Aorta (tissue), 5 donors: ENCODE results near the gene PTGER1. TPM values are rescaled to one million over a fixed set of nuclear protein-coding genes. Genes with fewer than 3 reads are reported as not detected.
A peak's percentile ranks its signal among the peaks of the same experiment; 100 is the strongest.
"Not testable (repeated sequence)": the region's sequence is repeated elsewhere in the genome, so short reads cannot be mapped to it uniquely, and the experiment has no call there.

Experiments used
- ATAC-seq: fragments of 200-7000 bp; cut with Tn5 transposase; one replicate; pipeline ENCODE4 v1.9.1; 2022; ENCODE audit warnings: moderate library complexity; ENCODE audit not compliant: low FRiP score
- DNase-seq, 2 donors: peaks; one replicate each; pipeline ENCODE4 v3.0.0-alpha.2; 2020
- H3K27ac ChIP-seq, 2 donors: one replicate each; pipeline ENCODE4 v1.5.1; 2013; ENCODE audit warnings: low read length in 2 of 2, mild to moderate bottlenecking in 2 of 2, moderate library complexity in 2 of 2, control low read depth in 1 of 2, inconsistent platforms in 1 of 2, low read depth in 1 of 2
- H3K27me3 ChIP-seq, 2 donors: one replicate each; pipeline ENCODE4 v1.6.1; 2013; ENCODE audit warnings: control low read depth in 1 of 2, low read length in 1 of 2, mild to moderate bottlenecking in 1 of 2, moderate library complexity in 1 of 2; ENCODE audit not compliant: insufficient read depth in 2 of 2, control insufficient read depth in 1 of 2
- H3K36me3 ChIP-seq, 2 donors: one replicate each; pipeline ENCODE4 v1.6.1; 2013; ENCODE audit warnings: control low read depth in 1 of 2, low read length in 1 of 2, mild to moderate bottlenecking in 1 of 2; ENCODE audit not compliant: insufficient read depth in 2 of 2, control insufficient read depth in 1 of 2
- H3K4me1 ChIP-seq, 2 donors: one replicate each; pipeline ENCODE4 v1.6.1; 2013; ENCODE audit warnings: low read length in 2 of 2, control low read depth in 1 of 2, mild to moderate bottlenecking in 1 of 2, moderate library complexity in 1 of 2; ENCODE audit not compliant: insufficient read depth in 2 of 2, control insufficient read depth in 1 of 2
- H3K4me3 ChIP-seq, 2 donors: one replicate each; pipeline ENCODE4 v1.5.1; 2013; ENCODE audit warnings: low read length in 2 of 2, control low read depth in 1 of 2, mild to moderate bottlenecking in 1 of 2
- H3K9me3 ChIP-seq: one replicate; pipeline ENCODE4 v1.6.1; 2013; ENCODE audit warnings: mild to moderate bottlenecking, low read length; ENCODE audit not compliant: control insufficient read depth
- WGBS, 2 donors: extraction: QIAGEN DNeasy Blood & Tissue Kit; methylation state at CpG; one replicate each; pipeline ENCODE4 v1.1.7; 2013; 5-methylcytosine and 5-hydroxymethylcytosine counted together
- intact Hi-C, 2 donors: fragments of 100-400 bp; cut with DNase I; formaldehyde crosslinking; loops; one replicate each; pipeline versions ENCODE4 v1.14.2 to v1.15.0; 2022
- polyA plus RNA-seq, 2 donors: library from polyadenylated mRNA; stranded (reverse); fragments of 200-250 nt; gene quantifications; one replicate each; pipeline ENCODE4 v1.2.3, GENCODE V29; 2013
- total RNA-seq, 2 donors: library from RNA; stranded (reverse); fragmentation: NEBNext Ultra II Directional; extraction: Animal tissue kit (Norgen Biotek cat#: 25700); gene quantifications; one replicate each; pipeline ENCODE4 v1.2.1, GENCODE V29; 2021
- donor health status: healthy with polysubstance abuse.
- donor health status: Bipolar disorder and iron deficiency.
- donor health status: DM: no; HTN: no; CAD: no.
- donor health status: DM: no; HTN: no; CAD: no.
- donor health status: DM: yes; HTN: yes; CAD: no.

PTGER1 gene
- total and polyA plus RNA-seq, 4 donors, result 2.3 to 4.4 TPM; not detected in 2

DNA sequence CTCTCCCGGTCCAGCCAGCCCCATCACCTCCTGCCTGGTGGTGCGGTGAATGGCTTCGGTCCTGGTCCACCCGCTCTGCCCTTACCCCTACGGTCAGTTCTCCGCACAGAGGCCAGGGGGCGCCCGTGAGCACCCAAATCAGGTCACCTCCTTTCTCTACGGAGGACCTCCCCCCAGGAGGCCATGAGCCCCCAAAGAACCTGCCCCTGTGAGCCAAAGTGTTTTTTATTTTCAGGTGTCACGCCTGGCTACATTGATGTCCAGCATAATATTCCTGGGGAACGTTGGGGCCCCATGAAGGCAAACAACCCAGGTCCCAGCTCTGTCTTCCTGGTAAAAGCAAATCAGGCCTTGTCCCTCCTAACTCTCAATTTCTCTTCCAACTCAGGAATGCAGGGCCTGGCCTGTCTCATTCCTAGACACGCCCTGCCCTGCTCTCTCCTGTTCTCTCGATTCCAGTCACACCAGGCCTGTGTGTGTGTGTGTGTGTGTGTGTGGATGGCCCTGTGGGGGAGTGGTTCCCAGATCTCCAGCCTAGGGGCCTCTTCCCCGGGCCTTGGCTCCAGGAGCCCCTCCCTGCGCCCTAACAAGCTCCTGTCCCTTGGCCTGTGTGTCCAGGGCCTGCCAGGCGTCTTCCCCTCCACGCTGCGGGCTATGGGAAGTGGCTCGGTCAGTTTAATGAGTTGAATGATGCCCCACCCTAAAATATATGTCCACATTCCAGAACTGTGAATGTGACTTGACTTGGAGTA is 30.5 kb upstream of the PTGER1 start:
- WGBS, 2 donors, result 55% methylated on average over 19 of the region's 19 CpGs
- Histone ChIP-seq H3K4me1 (no peaks in the 10 kb centered on the region), H3K36me3 (no peaks in the 10 kb centered on the region), H3K4me3 (no peak overlapping the region), H3K27me3 (no peaks in the 10 kb centered on the region), H3K27ac (no peak overlapping the region), H3K9me3 (no peaks in the 10 kb centered on the region)
- intact Hi-C loops, result no loop called here
- peak; percentile 63 for ATAC-seq
- DNase-seq, result peak; percentile 67 to 87

GRCh38 chr19:14504575-14504974 is 29.4 kb upstream of the PTGER1 start:
- intact Hi-C loops, H3K27me3 ChIP-seq, H3K36me3 ChIP-seq, H3K4me1 ChIP-seq, H3K9me3 ChIP-seq, H3K27ac ChIP-seq, H3K4me3 ChIP-seq, ATAC-seq, DNase-seq: not testable (repeated sequence)
- WGBS, 2 donors, result 89 to 92% methylated on average over 8 of the region's 8 CpGs

GRCh38 chr19:14503285-14503684 is 28.1 kb upstream of the PTGER1 start:
- no peak for DNase-seq
- Histone ChIP-seq H3K27ac (no peak overlapping the region), H3K27me3 (no peaks in the 10 kb centered on the region), H3K4me3 (no peak overlapping the region), H3K4me1 (no peaks in the 10 kb centered on the region), H3K9me3 (no peaks in the 10 kb centered on the region), H3K36me3 (no peaks in the 10 kb centered on the region)
- 62 to 79% methylated on average over 1 of the region's 1 CpG for WGBS, 2 donors
- no peak for ATAC-seq
- intact Hi-C loops, result no loop called here

DNA sequence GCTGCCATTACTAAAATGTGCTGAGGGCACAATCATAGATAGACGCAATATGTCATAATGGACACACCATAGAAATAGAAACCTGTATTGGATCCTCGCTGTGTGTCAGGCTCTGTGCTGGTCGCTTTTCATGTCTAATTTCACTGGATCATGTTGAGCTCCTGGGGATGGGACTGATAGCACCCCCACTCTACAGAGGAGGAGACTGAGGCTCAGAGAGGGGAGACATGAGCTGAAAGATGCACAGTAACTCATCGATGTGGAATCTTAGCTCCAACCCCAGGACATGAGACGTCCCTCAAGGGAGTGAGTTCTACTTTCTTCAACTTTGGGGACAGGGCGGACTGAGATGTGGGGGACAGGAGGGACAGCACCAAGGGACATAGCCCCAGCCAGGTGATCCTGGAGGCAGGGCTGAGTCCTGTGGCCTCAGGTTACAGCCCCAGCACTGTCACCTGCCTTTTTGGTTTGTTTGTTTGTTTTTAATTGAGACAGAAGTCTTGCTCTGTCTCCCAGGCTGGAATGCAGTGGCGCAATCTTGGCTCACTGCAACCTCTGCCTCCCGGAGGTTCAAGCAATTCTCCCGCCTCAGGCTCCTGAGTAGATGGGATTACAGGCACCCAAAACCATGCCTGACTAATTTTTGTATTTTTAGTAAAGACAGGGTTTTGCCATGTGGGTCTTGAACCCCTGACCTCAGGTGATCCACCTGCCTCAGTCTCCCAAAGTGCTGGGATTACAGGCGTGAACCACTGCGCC is 27.4 kb upstream of the PTGER1 start:
- Histone ChIP-seq H3K4me3 (no peak overlapping the region), H3K4me1 (no peaks in the 10 kb centered on the region), H3K27ac (no peak overlapping the region), H3K27me3 (no peaks in the 10 kb centered on the region), H3K36me3 (no peaks in the 10 kb centered on the region), H3K9me3 (no peaks in the 10 kb centered on the region)
- WGBS, 2 donors, result 78 to 79% methylated on average over 11 of the region's 11 CpGs
- DNase-seq (no peak), ATAC-seq (no peak)
- intact Hi-C loops, result no loop called here

- Histone ChIP-seq H3K27ac (peak overlapping the region in 1 of 2 donors; percentile 32), H3K27me3 (no peaks in the 10 kb centered on the region), H3K4me3 (no peak overlapping the region), H3K36me3 (no peaks in the 10 kb centered on the region), H3K9me3 (no peaks in the 10 kb centered on the region), H3K4me1 (no peaks in the 10 kb centered on the region)
- DNase-seq, result no peak
- WGBS, 2 donors, result 27 to 36% methylated on average over 6 of the region's 6 CpGs
- peak; percentile 20 for ATAC-seq
- intact Hi-C loops, result no loop called here
Measured at GRCh38 chr19:14497228-14497921, 22.2 kb upstream of the PTGER1 start.

DNA sequence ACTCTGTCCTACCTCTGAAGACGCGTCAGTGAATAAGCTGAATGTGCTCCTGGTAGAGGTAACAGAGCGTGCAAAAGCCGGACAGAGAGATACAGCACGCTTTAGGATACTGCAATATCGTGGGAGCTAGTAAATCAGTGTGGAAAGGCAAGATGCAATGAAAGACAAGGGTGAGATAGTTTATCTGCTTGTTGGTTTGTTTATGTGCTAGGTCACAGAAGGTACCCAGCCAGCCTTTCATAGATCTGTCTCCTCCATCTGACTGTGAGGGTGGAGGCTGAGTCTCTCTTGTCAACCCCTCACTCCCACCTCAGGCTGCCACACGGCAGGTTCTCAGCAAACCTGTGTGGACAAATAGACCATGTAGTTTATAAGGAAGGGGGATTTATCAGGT is 21.7 kb upstream of the PTGER1 start:
- Histone ChIP-seq H3K36me3 (no peaks in the 10 kb centered on the region), H3K27ac (peak overlapping the region in 1 of 2 donors; percentile 32), H3K4me3 (no peak overlapping the region), H3K27me3 (no peaks in the 10 kb centered on the region), H3K9me3 (no peaks in the 10 kb centered on the region), H3K4me1 (no peaks in the 10 kb centered on the region)
- intact Hi-C loops, result no loop called here
- 30 to 37% methylated on average over 7 of the region's 7 CpGs for WGBS, 2 donors
- ATAC-seq (no peak), DNase-seq (no peak)

- Histone ChIP-seq H3K36me3 (no peaks in the 10 kb centered on the region), H3K27ac (peak within 1 kb of the TSS in 1 of 2 donors; percentile 32), H3K27me3 (no peaks in the 10 kb centered on the region), H3K4me1 (no peaks in the 10 kb centered on the region), H3K4me3 (peak within 1 kb of the TSS; percentile 84 to 95), H3K9me3 (no peaks in the 10 kb centered on the region)
- DNase-seq (peak; percentile 97 to 98), ATAC-seq (peak; percentile 98)
- intact Hi-C loops, result no loop called here
- WGBS, 2 donors, result 2 to 4% methylated on average over 52 to 71 of the region's 71 CpGs
Measured at GRCh38 chr19:14496029-14496833, 21.1 kb upstream of the PTGER1 start, which contains the start of gene GIPC1. TSS of gene GIPC1 (minus strand) at chr19:14496127. CDS start at chr19:14482976, 13,151 bp downstream.

DNA sequence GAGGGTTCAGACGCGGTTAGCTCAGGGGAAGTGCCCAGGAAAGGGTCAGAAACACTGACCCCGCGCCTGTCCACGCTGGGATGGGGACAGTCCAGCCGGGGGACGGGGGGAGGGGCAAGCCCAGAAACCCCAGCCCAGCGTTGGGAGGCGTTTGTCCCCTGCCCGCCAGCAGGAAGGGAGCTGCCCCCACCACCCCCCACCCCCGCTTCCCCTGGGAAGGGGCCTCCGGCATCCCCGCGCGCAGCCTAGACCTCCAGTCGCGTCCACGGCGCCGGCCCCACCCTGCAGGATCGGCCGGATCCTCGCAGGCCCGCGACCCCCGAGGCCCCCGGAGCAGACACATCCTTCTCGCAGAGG is 20.5 kb upstream of the PTGER1 start:
- ATAC-seq (peak; percentile 2), DNase-seq (no peak)
- Histone ChIP-seq H3K4me3 (peak overlapping the region; percentile 84 to 95), H3K4me1 (no peaks in the 10 kb centered on the region), H3K9me3 (no peaks in the 10 kb centered on the region), H3K27ac (no peak overlapping the region), H3K36me3 (no peaks in the 10 kb centered on the region), H3K27me3 (no peaks in the 10 kb centered on the region)
- WGBS, 2 donors, result 0 to 1% methylated on average over 24 to 28 of the region's 28 CpGs
- intact Hi-C loops, result no loop called here
